GM19099 (cell line): Measurements from ENCODE around the gene OR6B1.

Experiments used
- POLR2A ChIP-seq: IDR thresholded peaks from 3 replicates; pipeline ENCODE4 v1.6.1; 2011; ENCODE audit warnings: low read depth; ENCODE audit not compliant: insufficient read length; ENCODE audit errors: extremely low read depth

Gene OR6B1

DNA sequence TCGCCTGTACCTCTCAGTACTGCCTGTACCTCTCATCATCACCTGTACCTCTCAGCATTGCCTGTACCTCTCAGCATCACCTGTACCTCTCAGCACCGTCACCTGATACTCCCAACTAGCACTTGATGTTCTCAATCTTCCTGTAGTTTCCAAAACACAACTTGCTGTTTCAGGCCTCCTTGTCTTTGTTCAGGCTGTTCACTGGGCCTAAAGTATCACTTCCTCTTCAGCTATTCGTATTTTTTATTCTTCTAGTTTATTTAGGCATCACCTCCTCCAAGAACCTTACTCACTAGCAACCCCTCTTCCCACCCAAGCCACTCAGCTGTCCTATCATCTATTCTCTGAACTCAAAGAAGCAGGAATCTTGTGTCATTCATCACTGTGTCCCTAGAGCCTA is 24.1 kb downstream of the OR6B1 start:
- no peak for TF ChIP-seq POLR2A

DNA sequence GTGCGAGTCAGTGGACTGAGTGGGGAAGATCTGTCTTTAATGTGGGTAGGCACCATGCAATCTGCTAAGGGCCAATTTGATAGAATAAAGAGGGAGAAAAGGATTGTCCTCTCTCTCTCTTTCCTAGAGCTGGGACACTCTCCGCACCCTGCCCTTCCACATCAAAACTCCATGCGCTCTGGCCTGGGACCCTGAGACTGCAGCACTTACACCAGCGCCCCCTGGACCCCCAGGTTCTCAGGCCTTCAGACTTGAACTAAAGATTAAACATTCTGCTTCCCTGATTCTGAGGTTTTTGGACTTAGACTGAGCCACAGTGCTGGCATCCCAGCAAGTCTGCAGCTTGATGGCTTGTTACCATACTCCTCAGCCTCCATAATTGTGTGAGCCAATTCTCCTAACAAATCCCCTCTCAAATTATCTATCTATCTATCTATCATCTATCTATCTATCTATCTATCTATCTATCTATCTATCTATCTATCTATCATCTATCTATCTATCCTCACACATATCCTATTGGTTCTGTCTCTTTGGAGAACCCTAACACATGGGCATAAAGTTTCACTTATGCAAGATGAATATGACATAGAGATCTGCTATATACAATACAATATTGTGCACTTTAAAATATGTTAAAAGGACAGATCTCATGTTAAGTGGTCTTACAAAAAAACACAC is 26.2 kb downstream of the OR6B1 start:
- no peak for TF ChIP-seq POLR2A

DNA sequence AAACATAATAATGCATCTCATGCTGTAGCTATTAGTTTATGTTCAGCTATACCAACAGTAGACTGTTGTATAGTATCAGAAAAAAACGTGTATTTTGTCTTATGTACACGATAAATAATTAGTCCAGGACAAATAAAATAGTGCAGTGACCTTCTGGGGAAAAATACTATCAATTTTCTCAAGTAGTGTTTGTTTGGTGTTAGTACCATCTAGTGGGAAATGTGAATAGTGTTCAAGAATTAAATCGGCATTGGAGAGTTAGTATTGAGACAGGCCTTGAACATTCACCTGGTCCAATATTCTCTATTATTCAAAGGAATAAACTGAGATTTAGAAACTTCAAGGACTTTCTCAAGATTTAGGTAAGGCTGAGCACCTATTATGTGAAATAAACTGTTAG is 26.9 kb downstream of the OR6B1 start:
- no peak for TF ChIP-seq POLR2A

DNA sequence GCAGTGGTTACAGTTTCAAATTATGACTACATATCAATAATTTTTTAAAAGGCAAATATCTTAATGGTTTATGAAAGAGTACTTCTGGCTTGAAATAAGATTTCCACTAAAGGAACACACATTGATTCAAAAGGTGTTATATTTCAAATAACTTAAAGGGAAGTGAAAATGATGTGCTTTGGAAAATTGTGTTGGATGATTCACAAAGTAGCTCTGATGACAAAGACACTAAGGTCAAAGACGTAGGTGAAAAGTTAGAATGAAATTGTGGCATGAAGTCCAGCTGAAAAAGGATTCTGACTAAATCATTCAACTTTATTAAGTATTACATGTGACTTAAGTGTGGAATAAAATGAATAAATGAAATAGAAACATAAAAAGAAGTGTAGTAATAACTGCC is 27.9 kb downstream of the OR6B1 start:
- TF ChIP-seq POLR2A: no peak

DNA sequence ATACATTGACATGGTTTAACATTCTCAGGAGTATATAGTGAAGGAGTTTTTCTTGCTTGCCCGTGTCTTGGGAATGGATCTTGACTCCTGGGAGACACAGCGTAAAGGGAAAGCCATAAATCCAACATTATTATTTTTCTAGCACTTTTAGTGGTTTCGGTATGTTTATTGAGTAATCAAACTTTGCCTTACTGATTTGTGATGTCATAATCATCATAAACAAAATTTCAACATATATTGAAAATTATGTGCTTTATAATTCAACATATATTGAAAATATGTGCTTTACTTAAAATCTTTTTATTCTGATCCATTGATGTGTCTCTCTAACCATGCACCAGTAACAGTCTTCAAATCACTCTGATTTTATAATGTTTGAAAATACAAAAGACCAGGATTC is 28.4 kb downstream of the OR6B1 start:
- no peak for TF ChIP-seq POLR2A

DNA sequence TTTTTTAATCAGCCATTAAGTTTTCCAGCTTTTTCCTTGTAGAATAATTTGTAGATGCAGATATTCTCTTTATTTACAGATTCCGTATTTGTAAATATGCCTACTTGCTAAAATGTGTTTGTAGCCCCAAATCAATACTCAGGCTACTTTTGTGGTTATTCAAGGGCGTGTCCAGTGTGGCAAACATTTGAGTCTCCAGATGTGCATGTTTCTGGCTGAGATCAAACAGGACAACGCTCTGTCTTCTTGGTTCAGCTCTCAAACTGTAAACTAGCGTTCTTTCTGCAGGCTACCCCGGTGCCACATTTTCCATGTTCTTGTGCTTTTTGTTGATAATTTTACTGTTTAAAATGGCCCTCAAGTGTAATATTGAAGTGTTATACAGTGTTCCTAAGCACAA is 32.4 kb downstream of the OR6B1 start:
- no peak for TF ChIP-seq POLR2A

DNA sequence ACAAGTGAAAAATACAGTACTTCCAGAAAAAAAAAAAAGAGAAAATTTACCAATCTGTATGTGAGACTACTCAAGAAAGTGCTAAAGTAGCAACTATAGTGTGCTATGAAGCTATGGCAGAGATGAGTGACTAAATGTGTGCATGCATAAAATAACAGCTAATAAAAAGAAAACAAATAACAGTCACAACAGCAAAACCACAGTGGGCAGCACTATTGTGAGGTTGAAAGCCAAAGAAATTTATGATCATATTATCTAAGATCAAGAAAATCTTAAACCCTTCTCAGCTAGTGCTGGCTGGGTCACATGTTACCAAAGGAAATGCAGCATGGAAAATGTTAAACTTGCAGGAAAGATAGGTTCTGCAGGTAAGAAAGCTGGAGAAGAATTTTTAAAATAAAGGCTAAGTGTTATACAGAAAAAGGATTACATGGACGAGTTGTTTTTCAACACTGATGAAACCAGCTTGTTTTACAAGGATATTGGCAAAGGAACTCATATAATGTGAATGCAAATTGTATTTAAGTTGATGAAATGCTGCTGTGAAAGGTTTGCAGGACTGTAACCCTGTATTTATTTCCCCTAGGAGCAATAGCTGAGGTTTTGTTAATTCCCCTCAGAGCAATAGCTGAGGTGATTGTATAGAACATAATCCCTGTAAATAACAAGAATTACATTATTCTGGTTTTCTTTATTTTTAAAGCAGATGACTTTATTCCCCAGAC is 33.0 kb downstream of the OR6B1 start:
- no peak for TF ChIP-seq POLR2A

DNA sequence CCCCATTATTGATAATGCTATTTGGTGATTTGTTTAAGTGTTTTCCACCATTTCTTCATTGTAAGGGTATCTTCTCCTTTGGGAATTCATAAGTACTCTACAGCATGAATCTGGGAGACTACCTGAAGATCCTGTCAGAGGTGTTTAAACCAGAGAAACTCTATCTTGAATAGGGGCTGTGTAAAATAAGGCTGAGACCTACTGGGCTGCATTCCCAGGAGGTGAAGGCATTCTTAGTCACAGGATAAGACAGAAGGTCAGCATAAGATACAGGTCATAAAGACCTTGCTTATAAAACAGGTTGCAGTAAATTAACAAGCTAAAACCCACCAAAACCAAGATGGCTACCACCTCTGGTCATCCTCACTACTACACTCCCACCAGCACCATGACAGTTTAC is 35.3 kb downstream of the OR6B1 start:
- TF ChIP-seq POLR2A: no peak

DNA sequence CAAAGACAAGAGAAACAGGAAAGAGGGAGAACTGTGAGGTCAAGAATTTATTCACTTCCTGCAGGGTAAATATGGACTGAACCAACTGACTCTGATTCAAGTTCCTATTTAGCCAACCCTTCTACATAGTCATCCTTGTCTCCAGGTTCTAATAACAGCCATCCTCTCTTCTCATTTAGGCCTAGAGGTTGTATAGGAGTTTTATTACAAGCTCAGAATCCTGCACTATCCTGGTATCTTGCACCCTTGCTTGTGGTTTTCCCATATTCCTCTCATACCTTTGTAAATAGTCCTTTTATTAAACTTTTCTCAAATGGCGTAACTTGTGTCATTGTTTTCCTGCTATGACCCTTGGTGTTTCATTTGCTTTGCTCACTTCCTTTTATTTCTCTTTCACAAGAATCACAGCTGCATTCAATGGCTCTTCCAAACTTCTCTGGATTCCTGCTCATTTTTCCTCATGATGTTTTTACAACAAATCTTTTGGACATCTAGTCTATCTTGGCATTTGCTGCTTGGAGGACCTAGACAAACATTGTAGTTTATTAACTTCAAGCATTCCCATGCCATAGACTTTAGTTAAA is 36.3 kb downstream of the OR6B1 start:
- TF ChIP-seq POLR2A: no peak

DNA sequence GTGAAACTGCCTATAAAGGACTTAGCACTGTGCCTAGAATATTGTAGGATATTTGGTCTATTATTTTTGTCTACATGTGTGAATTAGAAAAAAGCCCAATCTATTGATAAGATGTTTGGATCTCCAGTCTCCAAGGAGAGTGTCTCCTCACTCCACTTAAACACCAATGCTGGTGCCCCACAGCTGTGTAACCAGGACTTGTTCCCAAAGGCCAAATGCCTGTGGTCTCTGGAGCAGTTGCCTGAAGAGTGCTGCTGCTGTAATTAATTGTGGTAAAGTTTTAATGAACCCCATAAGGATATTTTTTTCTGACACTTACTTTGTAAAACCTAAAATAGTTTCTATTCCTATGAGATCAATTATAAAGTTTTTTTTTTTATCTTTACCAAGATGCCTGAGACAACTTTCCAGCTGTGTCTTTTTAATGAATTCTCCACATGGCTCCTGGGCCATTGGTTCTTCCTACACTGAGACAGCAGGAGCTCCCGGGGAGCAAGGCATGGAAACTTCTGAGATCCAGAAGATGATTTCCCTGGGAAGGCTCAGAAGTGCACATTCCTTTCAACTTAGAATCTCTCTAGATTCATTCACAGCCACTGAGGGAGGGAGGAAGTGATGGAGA is 37.4 kb downstream of the OR6B1 start:
- no peak for TF ChIP-seq POLR2A

DNA sequence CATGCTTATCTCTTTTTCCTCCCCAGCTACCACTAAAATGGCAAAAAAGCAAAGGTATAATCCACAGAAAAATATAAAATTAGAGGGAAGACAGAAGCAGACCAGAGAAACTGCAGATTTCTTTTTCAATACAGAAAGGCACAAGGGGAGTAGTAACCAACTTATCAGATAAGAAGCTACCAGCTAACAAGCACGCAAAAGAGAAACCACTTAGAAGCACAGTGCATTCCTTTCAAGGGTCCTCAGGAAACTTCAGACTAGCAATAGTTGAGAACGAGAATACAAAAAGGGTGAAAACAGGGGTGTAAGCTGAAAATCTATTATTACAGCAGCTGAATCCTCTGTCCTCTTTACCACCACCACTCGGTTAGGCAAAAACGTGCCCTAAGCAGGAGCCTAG is 38.8 kb downstream of the OR6B1 start:
- TF ChIP-seq POLR2A: no peak

DNA sequence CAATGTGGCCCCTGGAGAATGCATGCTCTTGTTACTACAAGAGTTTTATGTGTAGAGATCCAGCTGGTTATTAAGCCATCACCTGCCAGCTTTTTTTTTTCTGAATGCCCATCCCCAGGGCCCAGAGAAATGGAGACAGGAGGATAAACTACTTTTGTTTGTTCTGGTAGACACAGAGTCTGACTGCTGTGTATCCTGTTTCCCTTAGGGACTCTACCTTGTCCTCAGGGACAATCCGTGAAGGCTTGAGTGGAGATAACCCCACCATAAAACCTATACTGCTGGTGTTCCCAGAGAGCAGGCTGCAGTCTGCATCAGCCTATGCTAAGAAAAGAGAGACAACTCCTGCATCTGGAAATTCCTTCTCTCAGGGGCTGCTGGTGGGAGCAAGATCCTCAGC is 48.5 kb downstream of the OR6B1 start, which contains the start of gene OR2A5:
Gene OR2A5 (plus strand): TSS at position 301 of the 400 bp plus-strand sequence. CDS start 1,454 bp downstream, outside the sequence.
- no peak for TF ChIP-seq POLR2A

DNA sequence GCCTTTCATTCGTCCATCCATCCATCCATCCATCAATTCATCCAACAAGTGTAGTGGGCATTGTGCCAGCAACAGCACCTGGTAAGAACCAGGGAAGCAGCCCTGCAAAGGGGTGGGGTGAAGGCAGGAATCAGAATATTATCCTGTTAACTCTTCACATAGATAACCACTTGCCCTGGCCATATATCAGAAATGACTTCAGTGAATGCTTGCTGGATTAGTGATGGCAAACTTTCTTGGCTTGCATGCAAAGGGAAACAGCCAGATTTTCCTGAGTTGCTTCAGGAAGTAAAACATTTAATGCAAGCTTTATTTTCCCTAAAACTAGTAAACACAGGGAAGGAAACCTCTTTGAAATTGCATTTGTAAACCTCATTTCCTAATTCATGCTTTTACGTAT is 49.4 kb downstream of the OR6B1 start:
- no peak for TF ChIP-seq POLR2A

DNA sequence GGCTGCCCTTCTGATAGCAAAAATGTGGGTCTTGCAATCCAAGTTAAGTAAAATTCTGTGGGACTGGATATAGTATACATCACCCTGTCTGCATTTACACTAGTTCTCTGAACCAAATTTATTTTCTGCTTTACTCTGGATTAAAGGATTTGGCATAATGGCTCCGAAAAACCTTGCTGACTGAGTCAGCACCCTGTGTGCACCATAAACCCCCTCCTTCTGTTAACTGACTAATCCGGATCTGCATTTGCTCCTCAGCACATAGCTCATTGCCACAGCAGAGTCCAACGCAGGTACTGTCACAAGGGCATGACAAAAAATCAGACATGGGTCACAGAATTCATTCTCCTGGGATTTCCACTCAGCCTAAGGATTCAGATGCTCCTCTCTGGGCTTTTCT is 50.0 kb downstream of the OR6B1 start:
- no peak for TF ChIP-seq POLR2A

DNA sequence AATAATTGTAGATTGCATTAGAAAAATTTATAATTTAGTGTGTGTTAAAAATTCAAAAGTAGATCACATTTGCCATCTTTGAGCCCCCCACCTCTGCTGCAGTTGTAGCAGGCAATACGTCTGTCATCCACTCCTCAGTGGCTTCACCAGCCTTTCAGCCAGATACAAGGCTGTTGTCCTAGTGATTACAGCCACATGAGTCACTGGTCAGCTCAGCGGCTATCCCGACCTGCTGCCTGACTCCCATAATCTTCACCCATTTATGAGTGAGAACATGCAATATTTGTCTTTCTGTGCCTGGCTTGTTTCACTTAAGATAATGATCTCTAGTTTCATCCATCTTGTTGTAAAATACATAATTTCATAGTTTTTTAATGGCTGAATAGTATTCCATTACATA is 57.8 kb downstream of the OR6B1 start:
- no peak for TF ChIP-seq POLR2A
